ENCODE measurements around the gene CPVL.
"Not testable (repeated sequence)": the region's sequence is repeated elsewhere in the genome, so short reads cannot be mapped to it uniquely, and the experiment has no call there.

CPVL gene

DNA sequence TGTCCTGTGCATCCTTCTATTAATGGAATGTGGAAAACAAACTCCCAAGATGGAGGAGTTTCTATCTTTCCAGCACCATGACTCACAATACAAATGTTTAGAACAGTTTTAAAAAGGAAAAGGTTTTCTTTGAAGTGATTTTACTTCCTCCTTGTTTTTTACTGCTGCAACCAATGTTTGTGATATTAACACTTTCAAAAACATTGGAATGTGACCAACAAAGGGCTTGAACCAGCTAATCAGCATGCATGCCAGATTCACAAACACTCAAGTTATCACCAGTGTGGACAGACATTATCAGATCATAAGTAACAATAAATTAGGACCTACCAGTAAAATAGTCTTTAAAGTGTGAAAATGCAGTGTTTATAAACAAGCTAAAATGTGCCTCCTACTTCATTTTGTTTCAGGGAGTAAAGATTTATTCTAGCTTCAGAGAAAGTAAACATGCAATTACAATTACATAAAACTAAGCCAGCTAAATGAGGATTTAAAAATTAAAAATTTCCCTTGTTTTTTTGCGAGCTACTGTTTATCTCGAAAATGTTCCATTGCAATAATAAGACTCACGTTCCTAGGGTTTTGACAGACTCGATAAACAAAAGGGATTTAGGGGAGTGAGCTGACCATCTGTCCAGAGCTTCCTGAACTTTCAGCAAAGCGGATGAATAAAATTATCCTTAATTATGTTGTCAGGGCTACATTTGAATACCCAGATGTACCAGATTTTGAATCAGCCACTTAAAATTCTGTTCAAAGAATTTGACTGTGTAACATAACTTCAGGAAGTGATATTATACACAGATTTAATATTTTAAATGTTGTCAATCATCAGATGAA lies 29.8 kb downstream of the CPVL start:
- no peak for DNase-seq

DNA sequence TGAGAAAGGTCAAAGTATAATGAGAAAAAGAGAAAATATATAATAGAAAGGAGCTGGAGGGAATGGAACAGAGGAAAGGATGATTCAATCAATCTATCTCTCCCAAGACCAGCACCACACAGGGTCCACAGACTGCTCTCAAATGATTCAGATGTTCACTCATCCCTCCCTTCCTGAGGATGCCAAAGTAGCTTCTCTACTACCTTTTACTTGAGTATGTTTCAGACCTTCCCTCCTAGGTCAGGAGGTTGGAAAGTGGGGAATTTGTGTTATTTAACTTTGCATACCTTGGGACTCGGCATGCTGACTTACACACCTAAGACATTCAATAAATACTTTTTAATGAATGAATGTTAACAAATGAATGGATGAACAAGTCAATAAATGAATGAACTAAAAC lies 30.6 kb downstream of the CPVL start:
- DNase-seq = no peak

DNA sequence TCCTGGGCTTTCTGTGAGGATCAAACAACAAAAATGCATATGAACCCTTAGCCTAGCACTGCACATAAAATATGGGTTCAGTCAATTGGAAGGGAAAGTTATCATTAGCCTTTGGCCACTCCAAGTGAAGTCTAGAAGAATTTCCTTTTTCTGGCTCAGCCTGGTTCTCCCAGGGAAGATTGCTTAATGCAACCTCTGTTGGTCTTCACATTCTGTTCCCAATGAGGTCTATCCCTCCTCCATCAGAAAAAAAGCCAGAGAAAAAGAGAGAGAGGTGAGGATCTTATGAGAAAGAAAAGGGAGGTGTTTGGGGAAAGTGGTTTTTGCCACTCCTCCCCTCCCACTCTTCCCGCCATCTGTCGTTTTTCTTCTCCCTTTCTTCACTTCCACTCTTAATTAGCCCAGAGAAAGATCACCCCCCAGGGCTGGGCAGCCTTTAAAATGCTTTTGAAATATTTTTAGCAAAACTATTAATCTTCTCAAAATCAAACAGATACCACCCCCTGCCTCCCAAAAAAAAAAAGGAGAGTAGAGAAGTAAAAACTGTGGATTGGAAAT lies 31.1 kb downstream of the CPVL start:
- no peak for DNase-seq

DNA sequence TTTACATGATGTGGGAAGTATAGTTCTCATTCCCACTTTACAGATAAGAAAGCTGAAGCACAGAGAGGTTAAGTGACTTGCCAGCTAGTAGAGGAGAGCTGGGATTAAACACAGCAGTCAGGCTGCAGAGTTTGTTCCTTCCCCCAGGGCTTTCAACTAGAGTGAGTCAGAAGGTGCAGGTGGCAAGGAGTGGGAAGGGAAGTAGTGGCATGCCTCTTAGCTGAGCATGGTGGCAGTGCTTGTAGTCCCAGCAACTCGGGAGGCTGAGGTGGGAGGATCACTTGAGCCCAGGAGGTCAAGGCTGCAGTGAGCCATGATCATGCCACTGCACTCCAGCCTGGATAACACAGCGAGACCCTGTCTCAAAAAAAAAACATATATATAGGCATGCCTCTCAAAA lies 32.1 kb downstream of the CPVL start:
- DNase-seq = not testable (repeated sequence)

DNA sequence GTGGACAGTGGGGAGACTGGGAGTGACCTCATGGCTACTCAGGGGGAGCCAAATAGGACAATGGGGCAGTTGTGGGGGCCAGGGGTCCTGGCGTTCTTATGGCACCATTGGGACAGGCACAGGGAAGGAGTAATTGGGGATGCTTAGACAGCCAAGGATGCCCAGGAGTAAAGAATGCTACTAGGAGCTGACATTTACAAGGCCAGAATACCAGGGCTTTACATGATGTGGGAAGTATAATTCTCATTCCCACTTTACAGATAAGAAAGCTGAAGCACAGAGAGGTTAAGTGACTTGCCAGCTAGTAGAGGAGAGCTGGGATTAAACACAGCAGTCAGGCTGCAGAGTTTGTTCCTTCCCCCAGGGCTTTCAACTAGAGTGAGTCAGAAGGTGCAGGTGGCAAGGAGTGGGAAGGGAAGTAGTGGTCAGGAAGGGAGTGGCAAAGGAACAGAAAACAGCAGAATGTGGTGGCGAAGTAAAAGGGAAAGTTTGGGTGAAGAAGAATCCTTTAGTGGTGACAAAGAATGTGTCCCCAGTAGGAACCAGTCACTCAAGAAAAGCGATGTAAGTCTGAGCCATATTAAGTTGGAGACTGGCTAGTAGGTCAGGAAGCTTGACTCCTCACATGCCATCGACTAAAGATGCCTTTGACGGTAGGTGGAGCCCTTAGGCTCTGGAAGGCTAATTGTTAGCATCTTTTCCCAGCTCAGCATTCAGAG lies 32.8 kb downstream of the CPVL start:
- no peak for DNase-seq

DNA sequence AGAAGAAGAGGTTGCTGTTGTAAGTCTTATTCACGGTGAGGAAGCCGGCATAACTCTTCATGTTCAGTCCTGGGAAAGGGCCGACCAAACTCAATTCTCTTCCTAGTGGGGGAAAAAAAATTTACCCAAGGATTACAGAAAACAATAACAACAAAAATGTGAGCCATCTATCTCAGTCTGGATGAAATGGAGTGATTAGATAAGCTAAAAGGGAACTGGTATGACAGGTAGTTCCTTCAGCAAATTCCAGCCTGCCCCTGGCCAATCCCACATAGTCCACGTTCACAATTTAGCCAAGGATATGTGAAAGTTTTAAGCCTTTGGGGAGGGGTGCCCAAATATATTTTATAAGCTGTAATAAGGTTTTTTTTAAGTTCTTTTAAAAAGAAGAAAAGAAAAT lies 33.6 kb downstream of the CPVL start:
- no peak for DNase-seq

DNA sequence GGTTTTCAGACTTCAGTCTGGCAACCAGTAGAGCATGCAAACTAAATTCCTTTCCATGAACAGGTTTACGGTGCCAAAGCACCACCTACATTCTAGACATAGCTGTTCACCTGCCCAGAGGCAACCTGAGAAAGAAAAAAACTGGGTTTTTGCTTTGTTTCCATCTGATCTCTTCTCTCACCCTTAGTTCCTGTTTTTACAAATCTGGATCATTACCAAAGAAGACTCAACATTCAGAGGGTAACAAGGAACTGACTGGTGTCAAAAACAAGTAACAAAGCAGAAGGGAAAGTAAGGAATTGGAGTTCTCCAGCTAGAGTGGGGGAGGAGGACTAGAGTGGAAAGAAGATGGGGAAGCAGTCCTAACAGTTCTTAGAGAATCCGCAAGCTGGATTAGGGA lies 36.4 kb downstream of the CPVL start:
- DNase-seq = no peak

DNA sequence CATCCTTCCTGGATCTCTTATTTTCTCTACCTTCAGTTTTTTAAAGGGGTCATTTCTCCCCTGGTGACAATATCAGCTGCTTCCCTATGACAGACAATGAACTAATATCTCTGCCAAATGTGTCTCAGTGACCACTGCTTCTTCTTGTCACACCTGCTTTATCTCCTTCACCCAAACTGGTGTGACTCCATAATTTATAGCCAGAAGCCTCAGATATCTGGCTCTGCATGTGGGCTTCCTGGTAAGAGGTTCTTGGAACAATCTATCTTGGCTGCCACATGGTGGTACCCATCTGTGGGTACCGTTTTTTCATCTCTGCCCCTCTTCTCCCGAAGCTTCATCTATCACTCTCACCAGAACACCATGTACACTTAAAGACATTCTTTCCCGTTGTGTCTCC lies 37.0 kb downstream of the CPVL start:
- no peak for DNase-seq

DNA sequence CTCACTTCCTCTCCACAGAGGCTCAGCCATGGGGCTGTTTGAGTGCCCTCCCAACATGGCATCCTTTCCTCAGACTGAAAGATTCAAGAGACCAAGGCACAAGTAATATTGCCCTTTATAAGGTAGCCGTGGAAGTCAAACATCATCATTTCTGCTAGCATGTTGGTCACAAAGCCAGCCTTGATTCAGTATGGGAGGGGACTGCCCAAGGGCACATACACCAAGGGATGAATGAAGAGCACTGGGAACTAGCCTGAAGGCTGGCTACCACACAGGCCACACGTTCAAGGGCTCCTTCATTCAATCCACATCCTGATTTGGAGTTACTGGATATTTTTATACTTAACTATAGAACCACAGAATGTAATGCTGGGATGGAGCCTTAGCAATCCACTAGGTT lies 39.3 kb downstream of the CPVL start:
- DNase-seq = no peak

DNA sequence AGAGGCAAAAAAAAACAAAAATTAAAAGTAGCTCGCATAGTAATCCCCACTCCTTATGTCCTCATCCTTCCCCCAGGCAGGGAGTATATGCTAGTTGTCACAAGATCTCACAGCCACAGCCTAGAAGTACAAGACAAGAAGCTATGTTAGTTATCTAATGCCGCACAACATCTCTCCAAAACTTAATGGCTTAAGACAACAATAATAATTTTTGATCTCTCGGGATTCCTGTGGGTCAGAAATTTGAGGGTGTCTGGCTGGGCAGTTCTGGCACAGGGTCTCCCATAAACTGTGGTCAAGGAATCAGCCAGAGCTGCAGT lies 39.7 kb downstream of the CPVL start:
- no peak for DNase-seq

DNA sequence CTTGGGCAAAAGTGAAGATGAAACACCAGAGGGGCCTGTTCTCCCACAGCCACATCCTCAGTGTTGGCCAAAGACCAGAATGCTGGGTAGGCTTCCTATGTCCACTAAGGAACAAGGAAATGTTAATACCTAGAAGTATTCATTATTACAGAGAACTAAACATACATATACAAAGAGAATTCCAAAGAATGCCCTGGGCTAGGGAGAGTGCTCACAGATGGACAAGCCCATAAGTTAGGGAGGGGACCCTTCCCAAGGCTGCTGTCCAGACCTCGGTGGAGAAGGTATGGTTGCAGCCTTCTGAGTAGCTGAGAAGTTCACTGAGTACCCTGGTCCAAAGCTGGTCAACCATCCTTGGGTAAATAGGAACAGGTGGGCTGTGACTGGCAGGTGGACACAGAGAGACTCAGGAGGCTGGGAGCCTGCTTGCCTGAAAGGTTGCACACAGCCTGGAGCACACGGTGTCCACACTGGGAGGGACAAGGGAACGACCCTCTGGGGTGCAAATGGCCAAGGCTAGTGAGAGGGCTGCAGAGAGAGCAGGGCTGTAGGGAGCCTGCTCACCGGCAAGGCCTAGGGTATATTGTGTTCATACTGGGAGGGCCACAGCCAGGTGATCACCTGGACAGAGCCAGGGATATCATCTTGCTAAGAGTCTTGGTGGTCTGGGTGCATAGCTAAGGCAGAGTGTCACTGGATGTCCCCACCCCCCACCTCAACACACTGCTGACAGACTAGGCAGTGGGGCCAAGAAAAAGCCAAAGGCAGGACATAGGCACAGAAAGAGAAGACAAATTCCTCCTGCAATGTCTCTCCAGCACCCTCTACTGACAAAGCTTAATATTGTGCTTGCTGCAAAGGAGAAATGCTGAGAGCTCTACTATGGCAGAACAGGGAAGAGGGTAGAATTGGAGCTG lies 40.3 kb downstream of the CPVL start:
- DNase-seq = no peak

DNA sequence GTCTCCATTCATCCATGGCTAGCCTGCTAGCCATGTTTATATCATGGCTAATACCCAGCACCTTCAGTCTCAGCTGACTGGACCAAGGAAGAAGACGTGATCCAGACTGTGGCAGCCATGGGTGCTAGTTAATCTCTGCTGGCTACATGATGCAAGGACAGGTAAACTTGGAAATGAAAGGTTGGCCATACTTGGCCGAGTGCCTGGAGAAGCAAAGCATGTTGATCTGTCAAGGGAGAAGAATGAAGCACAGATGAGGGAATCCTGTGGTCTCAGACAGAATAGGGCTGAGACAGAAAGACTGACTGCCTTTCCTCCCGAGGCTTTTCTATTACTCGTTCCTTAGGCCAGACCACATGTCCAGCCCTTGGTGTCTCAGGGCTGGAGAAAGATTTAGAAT lies 41.1 kb downstream of the CPVL start:
- no peak for DNase-seq

DNA sequence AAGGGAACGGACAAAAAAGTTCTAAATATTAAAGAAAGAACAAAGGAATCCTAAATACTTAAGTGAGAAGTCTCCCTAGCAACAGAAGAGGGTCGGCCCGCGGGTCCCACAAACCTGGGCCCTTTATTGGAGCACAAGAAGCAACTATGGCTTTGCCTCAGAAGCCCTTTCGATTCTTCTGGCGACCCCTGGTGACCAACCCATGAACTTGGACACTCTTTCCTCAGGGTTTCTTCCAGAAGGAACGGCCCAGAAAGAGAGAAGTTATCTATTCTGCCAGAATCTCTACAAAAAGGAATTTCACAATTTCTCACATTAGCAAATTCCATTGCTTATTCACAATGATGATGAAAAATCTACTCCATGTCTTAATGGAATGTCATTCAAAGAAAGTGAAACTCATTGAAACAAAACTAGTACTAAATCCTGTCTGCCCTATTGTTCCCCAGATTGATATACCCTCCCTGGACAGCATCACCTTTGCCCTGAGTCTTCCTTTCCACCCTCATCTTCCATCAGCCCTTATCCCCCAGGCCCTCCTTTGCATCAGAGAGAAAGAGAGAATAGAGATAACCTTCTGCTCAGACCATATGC lies 43.7 kb downstream of the CPVL start:
- DNase-seq = no peak

DNA sequence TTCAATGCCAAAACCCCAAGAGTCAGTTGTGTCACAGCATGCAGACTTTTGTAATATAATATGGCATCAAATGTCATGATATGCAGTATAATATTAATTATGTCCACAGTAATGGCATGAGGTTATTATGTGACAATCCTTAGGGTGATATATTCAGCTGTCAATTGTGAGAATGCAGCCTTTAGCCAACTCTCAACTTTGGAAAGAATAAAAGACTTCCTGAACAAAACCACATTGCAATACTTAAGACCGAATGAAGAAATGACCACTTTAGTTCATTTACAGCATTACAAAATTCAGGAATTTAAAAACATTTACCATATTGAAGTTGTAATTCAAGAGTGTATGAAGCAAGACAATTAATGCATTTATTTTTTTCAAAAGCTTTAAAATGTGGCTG lies 45.4 kb downstream of the CPVL start:
- no peak for DNase-seq

DNA sequence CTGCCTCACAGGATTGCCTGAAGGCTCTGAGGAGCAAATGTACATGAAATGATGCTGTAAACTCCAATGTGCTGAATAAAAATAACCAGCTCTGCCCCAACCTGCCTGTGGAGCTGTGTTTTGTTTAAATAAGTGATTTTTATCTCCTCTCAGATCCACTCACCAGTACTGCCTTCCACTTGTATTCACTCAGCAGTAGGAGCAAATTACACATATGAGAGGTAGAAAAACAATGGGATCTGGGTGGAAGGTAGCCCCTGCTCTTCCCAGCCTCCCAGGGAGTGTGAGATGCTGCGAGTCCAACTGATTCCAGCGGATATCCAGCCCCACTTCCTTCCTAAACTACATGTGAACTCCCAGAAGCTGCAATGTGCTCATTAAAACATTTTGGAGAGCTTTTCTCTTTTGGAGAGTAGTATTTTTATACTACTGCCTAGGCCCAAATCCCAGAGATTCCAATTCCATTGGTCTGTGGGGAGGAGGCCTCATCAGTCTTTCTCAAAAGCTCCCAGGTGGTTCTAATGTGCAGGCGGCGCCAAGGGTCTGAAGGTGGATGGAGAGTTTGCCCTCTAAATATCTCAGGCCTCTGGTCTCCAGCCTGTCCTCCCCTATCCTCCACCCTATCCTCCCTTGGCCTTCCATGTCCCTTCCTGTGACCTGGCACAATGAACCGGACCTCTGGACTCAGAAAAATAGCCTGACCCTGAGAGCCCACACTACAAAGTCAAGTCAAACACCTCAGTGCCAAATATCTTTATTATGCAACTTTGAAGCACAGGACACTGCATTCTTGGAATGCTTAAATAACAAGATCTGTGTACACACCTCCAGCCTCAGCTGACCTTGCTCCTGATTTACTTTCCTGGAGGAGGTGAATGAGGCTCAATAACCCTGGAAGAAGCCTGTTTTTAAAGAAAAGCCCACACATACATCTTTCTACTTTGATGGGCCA lies 46.2 kb downstream of the CPVL start:
- no peak for DNase-seq

DNA sequence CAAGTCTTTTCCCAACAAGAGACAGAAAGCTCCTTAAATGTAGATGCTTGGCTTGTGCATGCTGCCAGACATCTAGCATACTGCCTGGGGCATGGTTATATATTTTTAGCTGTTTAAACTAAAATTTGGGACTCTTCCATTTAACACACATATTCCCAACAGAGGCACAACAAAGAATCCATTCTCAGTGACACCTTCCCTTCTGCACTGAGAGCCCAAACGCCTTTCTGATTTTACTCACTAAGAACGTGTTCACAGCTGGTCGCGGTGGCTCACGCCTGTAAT lies 49.9 kb downstream of the CPVL start:
- no peak for DNase-seq

DNA sequence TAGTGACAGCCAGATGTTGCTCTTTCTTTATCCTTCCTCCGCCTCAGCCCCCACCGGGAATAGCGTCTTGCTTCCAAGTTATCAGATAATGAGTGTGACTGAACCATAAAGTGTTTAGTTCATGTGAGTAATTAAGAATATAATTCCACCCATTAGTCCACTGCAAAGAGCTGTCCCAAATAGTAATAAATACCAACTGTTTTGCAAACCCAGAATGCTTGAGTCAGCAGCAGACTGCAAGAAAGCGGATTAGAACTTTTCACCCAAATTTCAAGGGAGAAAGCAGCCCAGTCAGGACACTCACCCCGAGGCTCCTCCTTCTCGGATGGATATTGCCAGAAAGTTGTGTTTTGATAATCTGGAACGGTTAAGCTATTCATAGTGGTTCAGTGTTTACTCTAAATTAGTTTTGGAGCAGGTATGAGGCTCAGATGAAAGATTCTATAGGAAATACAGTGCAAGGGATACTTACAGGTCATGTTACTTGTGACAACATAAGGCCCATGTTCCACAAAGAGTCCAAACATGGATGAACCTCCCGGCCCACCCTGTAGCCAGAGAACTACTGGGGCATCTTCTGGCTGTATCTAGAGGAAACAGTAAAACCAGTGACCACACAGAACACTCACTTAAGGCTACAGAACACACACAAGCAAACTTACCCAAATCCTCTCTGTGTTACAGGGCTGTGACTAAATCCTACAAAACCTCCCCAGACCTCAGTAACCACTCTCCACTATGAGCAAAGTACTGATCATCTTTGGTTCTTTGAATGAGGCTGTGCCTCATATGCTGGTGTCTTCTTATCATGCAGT lies 50.5 kb downstream of the CPVL start:
- no peak for DNase-seq

DNA sequence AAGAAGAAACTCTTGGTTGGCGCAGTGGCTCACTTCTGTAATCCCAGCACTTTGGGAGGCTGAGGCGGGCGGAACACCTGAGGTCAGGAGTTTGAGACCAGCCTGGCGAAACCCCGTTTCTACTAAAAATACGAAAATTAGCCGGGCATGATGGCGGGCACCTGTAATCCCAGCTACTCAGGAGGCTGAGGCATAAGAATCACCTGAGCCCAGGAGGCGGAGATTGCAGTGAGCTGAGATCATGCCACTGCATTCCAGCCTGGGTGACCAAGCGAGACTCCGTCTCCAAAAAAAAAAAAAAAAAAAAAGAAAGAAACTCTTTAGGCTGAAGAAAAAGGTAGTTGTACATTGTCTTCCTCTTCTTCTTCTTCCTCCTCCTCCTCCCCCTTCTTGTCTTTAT lies 53.2 kb downstream of the CPVL start:
- DNase-seq = not testable (repeated sequence)

DNA sequence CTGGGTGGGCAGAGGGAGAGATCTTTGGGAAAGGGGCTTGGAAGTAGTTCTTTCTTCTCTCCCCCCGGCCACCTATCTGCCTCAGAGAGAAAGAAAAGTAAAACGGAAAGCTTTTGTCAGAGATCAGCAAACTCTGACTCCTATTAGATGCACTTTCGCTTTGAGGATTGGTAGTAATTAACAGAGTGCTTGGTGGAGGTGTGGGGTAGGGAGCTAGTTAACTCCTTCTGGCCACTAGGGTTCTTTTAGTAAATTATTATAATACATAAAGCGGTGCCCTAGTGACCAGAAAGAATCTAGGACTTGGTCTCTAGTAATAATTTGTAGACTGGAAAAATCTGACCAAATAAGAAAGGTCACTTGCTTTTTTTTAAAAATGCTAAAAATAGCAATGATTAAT lies 54.6 kb downstream of the CPVL start:
- DNase-seq = no peak

DNA sequence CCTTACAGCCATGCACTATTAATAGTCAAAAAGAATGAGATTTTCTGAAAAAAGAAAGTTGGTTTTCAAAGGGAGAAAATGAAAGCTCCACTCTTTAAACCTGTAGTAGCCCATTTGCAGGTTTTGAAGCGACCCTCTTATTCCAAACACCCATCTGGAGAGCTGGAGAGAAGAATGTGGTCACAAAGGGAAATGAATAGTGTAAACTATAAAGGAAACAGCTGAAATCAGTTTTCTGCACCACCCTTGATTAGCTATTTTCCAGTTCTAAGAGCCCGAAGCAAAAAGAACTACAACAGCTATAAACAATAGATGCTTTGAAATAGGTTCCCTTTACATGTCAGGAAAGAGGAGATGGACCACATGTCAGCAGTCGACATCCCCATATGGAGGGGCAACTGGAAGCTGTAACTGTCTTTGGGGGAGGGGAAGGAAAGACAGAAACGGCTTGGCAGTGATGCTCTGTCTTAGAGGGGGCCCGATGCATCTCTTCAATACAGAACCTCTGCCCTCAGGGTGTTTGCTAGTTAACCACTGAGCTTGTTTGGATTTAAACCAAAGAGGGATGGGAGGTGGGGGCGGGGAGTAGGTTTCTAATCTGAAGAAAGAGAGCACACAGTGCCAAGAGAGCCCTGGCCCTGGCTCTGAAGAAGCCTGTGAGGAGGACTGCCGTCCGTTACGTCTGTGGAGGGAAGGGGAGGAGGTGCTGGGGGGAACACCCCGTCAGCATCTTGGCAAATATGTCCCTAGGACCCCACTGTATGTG lies 55.3 kb downstream of the CPVL start:
- DNase-seq = no peak

Measured in activated naive CD4-positive, alpha-beta T cell treated with Interleukin-2 at 50 U/mL for 16 hours (primary cell).